Activated gamma-delta T cell treated with anti-CD3 and anti-CD28 coated beads, Interleukin-2, amount 50 U/mL, for 16 hours (primary cell): ENCODE measurements around the gene SPAG16.
"Not testable (repeated sequence)": the region's sequence is repeated elsewhere in the genome, so short reads cannot be mapped to it uniquely, and the experiment has no call there.

ENCODE experiments used
- DNase-seq: peaks from one replicate; pipeline ENCODE4 v3.0.0-alpha.2; 2020; ENCODE audit warnings: low read depth

Gene SPAG16

DNA sequence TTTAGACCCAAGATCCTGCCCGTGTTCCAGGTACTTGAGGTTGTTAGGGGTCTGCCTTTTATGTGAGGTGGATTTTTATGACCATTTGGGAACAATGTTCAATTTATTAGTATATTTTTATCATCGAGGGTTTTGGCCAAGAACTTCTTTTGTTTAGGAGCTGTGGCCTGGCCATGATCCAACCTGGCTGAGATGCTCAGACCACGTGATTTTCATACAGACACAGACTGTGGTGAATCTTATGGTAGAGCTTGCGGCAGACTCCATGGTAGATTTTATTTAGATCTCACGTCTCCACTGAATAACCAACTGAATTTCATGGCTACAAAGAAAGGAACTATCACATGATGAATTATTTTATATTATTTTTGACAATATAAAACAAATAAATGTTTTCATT is 721.1 kb downstream of the SPAG16 start:
- DNase-seq, result no peak

DNA sequence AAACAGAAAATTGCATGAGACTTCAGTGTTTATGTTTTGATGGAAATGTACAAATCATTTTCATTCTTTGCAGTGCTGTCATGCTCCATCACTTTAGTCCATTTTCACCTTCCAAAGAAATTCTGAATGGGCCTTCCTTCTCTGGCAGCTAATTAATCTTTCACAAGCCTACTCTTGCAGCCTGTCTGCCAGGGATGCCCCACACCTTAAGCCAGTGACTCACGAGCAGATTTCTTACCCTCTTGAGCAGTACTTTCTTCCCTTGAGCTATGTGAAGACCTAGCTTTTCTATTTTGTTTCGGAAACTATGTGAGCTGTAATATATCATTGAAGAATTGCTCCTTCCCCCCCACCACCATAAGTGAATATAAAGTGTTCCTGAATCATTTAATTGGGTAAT is 722.3 kb downstream of the SPAG16 start:
- DNase-seq, result no peak

DNA sequence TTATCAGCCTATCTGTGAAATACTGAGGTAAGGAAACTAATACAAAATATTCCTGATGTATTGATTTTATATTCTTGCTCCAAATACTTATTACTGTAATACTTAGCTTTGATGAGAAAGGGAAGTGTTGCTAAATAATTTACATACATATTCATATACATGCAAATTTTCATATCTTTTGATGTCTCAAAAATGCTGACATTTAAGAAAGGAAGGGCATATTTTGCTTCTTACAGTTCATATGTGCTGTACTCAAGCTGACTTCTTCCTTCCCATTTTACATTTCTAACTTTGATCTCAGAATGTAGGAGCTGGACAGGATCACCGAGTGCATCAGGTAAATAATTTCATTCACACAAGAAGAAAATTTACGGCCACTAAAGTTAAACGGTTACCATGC is 727.4 kb downstream of the SPAG16 start:
- DNase-seq, result no peak

GRCh38 chr2:214014551-214015220 is 730.4 kb downstream of the SPAG16 start:
- no peak for DNase-seq

- DNase-seq, result no peak
Measured at GRCh38 chr2:214019229-214019972, 735.1 kb downstream of the SPAG16 start.

GRCh38 chr2:214019973-214020345 is 735.7 kb downstream of the SPAG16 start:
- DNase-seq, result no peak

DNA sequence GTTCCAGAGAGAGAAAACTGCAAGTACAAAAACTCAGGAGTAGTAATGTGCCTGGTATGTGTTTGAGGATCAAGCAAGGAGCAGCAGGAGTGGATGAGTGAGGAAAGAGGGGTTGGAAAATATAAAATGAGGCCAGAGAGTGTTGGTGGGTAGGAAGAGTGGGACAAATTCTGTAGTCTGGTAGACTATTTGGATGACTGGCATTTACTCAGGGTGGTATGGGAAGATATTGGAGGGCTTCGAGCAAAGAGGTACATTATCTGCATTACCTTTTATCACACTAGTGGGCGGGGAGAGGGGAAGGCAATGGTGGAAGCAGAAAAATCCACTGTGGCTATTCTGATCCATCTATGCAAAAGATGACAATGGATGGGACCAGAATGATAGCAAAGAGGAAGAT is 744.9 kb downstream of the SPAG16 start:
- DNase-seq, result no peak

DNA sequence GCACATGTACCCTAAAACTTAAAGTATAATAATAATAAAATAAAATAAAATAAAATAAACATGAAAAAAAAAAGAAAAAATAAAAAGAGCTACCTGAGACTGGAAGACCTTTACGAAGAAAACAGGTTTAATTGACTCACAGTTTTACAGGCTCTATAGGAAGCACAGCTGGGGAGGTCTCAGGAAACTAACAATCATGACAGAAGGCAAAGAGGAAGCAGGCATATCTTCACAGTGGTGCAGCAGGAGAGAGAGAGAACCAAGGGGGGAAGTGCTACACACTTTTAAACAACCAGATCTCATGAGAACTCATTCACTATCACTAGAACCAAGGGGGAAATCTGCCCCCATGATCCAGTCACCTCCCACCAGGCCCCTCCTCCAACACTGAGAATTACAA is 747.3 kb downstream of the SPAG16 start:
- DNase-seq, result no peak

DNA sequence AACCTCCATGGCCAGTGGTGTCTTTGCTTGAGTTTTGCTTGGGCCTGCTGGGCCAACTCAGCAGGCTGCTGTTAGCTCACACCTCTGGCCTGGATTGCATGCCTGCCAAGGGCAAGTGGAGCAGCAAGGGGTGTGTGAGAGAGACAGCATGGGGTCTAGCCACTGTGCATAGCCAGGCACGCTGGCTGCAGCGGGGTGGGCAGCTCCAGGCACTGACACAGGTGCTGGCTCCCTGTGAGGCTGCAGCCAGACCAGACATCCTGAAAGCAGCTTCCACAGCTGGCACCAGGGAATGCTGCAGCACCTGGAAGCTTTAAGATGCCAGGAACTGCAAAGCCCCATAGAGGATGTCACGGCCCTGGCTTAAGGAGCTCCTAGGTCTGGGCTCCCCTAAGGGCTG is 750.2 kb downstream of the SPAG16 start:
- DNase-seq, result no peak

- no peak for DNase-seq
Measured at GRCh38 chr2:214035091-214035852, 751.0 kb downstream of the SPAG16 start.

DNA sequence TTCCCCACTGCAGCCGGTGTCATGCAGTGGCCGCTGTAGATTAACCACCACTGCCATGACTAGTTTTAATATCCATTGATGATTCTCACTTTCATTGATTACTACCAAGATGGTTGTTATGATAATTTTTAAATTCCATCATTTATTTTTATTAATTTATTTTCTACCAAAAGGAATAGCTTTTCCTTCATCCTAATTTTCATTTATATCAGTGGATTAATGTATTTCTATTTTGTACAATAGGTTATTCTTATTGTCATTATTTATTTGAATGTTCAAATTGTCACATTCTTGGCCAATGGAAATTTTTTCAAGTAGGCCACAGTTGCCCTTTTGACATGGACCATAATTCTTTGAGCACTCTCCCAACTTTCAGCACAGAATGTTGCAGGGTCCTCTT is 751.7 kb downstream of the SPAG16 start:
- no peak for DNase-seq

DNA sequence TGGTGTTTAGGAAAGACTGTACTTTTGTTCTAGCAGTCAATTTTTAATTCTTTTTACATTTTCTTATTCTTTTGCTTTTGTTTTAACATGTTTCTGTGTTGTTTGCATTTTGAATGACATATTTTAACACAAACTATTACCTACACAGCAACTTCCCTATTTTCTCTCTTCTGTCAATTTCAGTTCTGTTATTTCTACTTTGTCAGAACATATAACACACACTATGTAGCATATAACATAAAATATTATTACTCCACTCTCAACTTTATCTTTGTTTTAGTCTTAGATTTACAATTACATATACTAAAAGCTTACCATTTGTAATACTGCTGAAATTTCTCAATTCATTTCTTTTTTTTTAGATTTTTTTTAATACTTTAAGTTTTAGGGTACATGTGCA is 753.9 kb downstream of the SPAG16 start:
- no peak for DNase-seq

DNA sequence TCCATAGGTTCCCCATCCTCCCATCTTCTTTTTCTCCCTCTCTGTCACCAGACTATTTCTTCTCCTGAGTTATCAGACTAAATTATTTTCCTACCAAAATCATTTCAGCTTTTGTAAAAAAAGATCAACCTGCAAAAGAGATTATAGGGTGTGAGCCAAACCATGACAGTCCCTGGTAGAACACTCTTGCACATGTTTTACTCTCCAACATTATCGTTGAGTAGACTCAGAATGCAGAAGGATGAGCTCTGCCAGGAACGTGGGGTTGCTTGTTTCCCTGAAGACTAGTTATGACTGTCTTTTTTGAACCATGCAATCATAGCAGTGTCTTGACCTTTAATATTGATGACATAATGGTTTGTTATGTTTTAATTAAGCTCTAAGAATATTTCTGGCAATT is 766.5 kb downstream of the SPAG16 start:
- no peak for DNase-seq

DNA sequence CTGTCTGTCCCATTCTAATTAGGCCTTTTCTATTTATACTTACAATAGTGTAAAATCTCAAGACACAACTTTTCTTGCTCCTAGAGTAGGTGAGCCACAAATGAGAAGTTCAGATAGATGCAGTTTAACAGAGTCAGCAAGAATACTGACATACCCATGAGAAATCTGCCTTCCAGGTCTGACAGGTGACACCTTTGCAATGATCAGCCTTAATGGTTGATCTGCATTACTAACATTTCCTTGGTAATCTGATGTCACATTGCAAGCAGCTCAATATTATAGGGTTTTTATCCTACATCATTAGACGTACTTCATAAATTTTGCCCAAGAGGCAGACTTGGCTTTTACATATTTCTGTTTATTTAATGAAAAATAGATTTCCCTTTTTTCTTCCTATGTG is 767.3 kb downstream of the SPAG16 start:
- no peak for DNase-seq

DNA sequence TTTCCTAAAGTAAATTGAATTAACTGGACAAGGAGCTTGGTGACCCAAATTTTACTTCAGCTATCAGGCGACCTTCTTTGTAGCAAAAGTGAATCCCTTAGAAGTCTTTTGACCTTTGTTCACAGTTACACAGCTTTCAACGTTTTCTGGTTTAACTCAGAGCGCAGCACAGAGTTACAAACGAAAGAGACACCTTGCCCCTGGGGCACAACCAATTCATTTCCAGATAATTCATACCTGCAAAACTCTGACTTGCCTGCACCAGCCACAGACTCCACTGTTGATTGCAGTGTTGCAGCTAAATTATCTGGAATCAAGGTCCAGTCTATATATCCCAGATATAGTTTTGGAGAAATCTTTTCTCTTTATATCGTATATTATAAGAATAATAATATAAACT is 768.0 kb downstream of the SPAG16 start:
- DNase-seq, result no peak

- DNase-seq, result no peak
Measured at GRCh38 chr2:214057986-214058385, 773.7 kb downstream of the SPAG16 start.

DNA sequence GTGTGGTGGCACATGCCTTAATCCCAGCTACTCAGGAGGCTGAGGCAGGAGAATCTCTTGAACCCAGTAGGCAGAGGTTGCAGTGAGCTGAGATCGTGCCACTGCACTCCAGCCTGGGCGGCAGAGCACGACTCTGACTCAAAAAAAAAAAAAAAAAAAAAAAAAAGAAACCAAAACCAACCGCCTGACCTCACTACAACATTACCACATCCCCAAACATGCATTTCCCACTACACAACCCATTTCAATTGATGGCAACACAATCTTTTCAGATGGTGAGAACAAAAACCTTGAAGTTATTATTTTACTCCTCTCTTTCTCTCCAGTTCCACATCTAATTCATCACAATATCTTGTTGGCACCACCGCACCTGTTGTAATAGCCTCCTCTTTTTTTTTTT is 778.0 kb downstream of the SPAG16 start:
- not testable (repeated sequence) for DNase-seq

- DNase-seq, result no peak
Measured at GRCh38 chr2:214064471-214064870, 780.2 kb downstream of the SPAG16 start.

DNA sequence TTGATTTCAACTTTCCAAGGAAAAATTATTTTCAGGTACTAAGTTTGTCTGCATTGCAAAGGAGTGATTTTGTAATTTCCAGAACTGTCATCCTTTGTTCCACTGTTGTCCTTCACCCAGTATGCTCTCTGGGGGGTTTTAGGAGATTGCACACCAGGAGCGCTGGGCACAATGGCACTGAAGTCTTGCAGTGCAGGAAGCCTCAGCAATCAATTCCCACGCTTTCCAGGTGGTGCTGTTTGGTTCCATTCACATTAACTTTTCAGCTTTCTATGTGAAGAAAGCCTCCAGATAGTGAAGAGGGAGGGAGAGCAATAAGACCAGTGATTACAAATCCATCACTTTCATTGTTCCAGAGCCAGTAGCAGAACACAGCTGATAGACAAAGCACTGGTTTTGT is 782.6 kb downstream of the SPAG16 start:
- DNase-seq, result no peak

GRCh38 chr2:214069254-214069653 is 785.0 kb downstream of the SPAG16 start:
- no peak for DNase-seq

GRCh38 chr2:214075456-214075855 is 791.2 kb downstream of the SPAG16 start:
- no peak for DNase-seq

DNA sequence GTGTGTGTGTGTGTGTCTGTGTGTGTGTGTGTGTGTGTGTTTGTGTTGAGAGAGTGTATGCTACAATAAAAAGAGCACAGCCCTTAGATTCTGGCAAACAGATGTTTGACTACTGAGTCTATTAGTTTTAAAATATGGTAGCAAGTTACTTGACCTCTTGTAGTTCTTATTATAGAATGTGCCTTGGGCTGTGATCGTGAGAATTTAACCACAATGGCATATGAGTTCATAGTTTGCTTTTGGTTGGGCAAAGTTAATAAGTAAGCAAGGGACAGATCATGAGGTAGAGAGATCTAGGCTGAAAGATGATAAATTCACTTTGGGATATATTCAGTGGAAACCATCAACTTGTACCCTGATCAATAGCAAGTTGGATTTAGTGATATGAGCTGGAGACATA is 792.3 kb downstream of the SPAG16 start:
- DNase-seq, result no peak

- no peak for DNase-seq
Measured at GRCh38 chr2:214077727-214078126, 793.5 kb downstream of the SPAG16 start.
